Measurements from ENCODE around the gene GAR1.

DNA sequence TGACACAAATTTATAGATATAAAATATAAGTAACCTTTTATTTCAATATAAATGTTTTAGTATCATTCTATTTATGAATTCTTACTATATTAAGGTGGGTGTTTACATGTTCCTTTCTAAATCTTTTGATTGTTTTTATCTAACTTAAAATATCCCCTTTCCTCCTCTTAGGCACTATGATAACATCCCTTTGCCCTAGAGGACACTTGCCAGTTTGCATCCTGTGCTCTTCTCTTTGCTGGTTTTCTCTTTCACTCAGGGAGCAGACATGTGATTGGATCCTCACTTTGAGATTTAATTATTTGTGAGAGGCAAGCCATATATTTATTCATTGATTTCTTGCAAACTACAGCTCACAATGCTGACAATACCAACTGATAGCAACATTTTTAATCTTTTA lies 48.6 kb downstream of the GAR1 start:
- TF ChIP-seq MZF1 (tag by site-specific recombination; IDR thresholded peaks at IDR 0.05; ENCODE audit: borderline replicate concordance) (no peak), BCL11B (tag by site-specific recombination; IDR thresholded peaks at IDR 0.05; ENCODE audit: low read depth) (no peak), ZNF654 (tag by site-specific recombination; IDR thresholded peaks at IDR 0.05; ENCODE audit: low read depth) (no peak), ZNF2 (tag by site-specific recombination; IDR thresholded peaks at IDR 0.05) (no peak), GLI2 (tag by site-specific recombination; IDR thresholded peaks at IDR 0.05; ENCODE audit: borderline replicate concordance, low read depth) (no peak), ZNF146 (tag by site-specific recombination; IDR thresholded peaks at IDR 0.05) (no peak), SETDB1 (IDR thresholded peaks at IDR 0.05; ENCODE audit: insufficient read length, low read length) (no peak), ZNF16 (tag by site-specific recombination; IDR thresholded peaks at IDR 0.05; ENCODE audit: low read depth) (no peak), ZNF501 (tag by site-specific recombination; IDR thresholded peaks at IDR 0.05) (no peak)
- TF ChIP-seq, protein P1, sequence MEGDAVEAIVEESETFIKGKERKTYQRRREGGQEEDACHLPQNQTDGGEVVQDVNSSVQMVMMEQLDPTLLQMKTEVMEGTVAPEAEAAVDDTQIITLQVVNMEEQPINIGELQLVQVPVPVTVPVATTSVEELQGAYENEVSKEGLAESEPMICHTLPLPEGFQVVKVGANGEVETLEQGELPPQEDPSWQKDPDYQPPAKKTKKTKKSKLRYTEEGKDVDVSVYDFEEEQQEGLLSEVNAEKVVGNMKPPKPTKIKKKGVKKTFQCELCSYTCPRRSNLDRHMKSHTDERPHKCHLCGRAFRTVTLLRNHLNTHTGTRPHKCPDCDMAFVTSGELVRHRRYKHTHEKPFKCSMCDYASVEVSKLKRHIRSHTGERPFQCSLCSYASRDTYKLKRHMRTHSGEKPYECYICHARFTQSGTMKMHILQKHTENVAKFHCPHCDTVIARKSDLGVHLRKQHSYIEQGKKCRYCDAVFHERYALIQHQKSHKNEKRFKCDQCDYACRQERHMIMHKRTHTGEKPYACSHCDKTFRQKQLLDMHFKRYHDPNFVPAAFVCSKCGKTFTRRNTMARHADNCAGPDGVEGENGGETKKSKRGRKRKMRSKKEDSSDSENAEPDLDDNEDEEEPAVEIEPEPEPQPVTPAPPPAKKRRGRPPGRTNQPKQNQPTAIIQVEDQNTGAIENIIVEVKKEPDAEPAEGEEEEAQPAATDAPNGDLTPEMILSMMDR (tag by site-specific recombination; IDR thresholded peaks at IDR 0.05) = no peak
- TF ChIP-seq, protein P2, sequence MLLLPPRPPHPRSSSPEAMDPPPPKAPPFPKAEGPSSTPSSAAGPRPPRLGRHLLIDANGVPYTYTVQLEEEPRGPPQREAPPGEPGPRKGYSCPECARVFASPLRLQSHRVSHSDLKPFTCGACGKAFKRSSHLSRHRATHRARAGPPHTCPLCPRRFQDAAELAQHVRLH (tag by site-specific recombination; IDR thresholded peaks at IDR 0.05) = no peak
- TF ChIP-seq, protein P3, sequence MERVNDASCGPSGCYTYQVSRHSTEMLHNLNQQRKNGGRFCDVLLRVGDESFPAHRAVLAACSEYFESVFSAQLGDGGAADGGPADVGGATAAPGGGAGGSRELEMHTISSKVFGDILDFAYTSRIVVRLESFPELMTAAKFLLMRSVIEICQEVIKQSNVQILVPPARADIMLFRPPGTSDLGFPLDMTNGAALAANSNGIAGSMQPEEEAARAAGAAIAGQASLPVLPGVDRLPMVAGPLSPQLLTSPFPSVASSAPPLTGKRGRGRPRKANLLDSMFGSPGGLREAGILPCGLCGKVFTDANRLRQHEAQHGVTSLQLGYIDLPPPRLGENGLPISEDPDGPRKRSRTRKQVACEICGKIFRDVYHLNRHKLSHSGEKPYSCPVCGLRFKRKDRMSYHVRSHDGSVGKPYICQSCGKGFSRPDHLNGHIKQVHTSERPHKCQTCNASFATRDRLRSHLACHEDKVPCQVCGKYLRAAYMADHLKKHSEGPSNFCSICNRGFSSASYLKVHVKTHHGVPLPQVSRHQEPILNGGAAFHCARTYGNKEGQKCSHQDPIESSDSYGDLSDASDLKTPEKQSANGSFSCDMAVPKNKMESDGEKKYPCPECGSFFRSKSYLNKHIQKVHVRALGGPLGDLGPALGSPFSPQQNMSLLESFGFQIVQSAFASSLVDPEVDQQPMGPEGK (tag by site-specific recombination; IDR thresholded peaks at IDR 0.05) = no peak
